ENCODE results near the gene NCAPD3. TPM values are rescaled to one million over a fixed set of nuclear protein-coding genes. Genes with fewer than 3 reads are reported as not detected.

NCAPD3 gene
- total RNA-seq, 1 experiment from 2014 or later, result 63.0 TPM

DNA sequence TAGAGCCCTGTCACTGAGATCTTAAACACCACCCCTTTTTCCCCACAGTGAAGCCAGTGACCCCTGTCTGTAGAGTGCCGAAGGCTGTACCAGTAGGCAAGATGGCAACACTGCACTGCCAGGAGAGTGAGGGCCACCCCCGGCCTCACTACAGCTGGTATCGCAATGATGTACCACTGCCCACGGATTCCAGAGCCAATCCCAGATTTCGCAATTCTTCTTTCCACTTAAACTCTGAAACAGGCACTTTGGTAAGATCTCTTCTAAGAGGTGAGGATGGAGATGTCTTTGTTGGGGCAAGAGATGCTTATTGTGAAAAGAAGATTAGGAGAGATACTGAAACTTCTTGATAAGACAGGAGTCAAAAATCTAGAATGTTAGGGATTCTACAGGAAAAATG lies 79.0 kb downstream of the NCAPD3 start:
- TF ChIP-seq, protein P1, sequence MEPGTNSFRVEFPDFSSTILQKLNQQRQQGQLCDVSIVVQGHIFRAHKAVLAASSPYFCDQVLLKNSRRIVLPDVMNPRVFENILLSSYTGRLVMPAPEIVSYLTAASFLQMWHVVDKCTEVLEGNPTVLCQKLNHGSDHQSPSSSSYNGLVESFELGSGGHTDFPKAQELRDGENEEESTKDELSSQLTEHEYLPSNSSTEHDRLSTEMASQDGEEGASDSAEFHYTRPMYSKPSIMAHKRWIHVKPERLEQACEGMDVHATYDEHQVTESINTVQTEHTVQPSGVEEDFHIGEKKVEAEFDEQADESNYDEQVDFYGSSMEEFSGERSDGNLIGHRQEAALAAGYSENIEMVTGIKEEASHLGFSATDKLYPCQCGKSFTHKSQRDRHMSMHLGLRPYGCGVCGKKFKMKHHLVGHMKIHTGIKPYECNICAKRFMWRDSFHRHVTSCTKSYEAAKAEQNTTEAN (CRISPR knock-in tag; IDR thresholded peaks at IDR 0.05), result no peak
- TF ChIP-seq, protein P2, sequence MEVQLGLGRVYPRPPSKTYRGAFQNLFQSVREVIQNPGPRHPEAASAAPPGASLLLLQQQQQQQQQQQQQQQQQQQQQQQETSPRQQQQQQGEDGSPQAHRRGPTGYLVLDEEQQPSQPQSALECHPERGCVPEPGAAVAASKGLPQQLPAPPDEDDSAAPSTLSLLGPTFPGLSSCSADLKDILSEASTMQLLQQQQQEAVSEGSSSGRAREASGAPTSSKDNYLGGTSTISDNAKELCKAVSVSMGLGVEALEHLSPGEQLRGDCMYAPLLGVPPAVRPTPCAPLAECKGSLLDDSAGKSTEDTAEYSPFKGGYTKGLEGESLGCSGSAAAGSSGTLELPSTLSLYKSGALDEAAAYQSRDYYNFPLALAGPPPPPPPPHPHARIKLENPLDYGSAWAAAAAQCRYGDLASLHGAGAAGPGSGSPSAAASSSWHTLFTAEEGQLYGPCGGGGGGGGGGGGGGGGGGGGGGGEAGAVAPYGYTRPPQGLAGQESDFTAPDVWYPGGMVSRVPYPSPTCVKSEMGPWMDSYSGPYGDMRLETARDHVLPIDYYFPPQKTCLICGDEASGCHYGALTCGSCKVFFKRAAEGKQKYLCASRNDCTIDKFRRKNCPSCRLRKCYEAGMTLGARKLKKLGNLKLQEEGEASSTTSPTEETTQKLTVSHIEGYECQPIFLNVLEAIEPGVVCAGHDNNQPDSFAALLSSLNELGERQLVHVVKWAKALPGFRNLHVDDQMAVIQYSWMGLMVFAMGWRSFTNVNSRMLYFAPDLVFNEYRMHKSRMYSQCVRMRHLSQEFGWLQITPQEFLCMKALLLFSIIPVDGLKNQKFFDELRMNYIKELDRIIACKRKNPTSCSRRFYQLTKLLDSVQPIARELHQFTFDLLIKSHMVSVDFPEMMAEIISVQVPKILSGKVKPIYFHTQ (CRISPR knock-in tag; IDR thresholded peaks at IDR 0.05), result no peak
- TF ChIP-seq, protein P3, sequence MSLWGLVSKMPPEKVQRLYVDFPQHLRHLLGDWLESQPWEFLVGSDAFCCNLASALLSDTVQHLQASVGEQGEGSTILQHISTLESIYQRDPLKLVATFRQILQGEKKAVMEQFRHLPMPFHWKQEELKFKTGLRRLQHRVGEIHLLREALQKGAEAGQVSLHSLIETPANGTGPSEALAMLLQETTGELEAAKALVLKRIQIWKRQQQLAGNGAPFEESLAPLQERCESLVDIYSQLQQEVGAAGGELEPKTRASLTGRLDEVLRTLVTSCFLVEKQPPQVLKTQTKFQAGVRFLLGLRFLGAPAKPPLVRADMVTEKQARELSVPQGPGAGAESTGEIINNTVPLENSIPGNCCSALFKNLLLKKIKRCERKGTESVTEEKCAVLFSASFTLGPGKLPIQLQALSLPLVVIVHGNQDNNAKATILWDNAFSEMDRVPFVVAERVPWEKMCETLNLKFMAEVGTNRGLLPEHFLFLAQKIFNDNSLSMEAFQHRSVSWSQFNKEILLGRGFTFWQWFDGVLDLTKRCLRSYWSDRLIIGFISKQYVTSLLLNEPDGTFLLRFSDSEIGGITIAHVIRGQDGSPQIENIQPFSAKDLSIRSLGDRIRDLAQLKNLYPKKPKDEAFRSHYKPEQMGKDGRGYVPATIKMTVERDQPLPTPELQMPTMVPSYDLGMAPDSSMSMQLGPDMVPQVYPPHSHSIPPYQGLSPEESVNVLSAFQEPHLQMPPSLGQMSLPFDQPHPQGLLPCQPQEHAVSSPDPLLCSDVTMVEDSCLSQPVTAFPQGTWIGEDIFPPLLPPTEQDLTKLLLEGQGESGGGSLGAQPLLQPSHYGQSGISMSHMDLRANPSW (CRISPR knock-in tag; conservative IDR thresholded peaks at IDR 0.05; ENCODE audit: low read depth), result no peak
- TF ChIP-seq OVOL2 (CRISPR knock-in tag; IDR thresholded peaks at IDR 0.05; ENCODE audit: borderline replicate concordance), result no peak
- no peak for TF ChIP-seq NR2C2 (CRISPR knock-in tag; IDR thresholded peaks at IDR 0.05)
- no peak for TF ChIP-seq CREB1 (CRISPR knock-in tag; IDR thresholded peaks at IDR 0.05)
- no peak for TF ChIP-seq JUN (CRISPR knock-in tag; IDR thresholded peaks at IDR 0.05)
- no peak for TF ChIP-seq SMAD3 (CRISPR knock-in tag; IDR thresholded peaks at IDR 0.05; ENCODE audit: borderline replicate concordance)
- TF ChIP-seq SOX15 (CRISPR knock-in tag; IDR thresholded peaks at IDR 0.05), result no peak
- TF ChIP-seq ZNF416 (CRISPR knock-in tag; IDR thresholded peaks at IDR 0.05), result no peak
- TF ChIP-seq, protein P4, sequence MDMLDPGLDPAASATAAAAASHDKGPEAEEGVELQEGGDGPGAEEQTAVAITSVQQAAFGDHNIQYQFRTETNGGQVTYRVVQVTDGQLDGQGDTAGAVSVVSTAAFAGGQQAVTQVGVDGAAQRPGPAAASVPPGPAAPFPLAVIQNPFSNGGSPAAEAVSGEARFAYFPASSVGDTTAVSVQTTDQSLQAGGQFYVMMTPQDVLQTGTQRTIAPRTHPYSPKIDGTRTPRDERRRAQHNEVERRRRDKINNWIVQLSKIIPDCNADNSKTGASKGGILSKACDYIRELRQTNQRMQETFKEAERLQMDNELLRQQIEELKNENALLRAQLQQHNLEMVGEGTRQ (CRISPR knock-in tag; IDR thresholded peaks at IDR 0.05), result no peak
- TF ChIP-seq ZNF423 (CRISPR knock-in tag; IDR thresholded peaks at IDR 0.05), result no peak
- TF ChIP-seq, protein P5, sequence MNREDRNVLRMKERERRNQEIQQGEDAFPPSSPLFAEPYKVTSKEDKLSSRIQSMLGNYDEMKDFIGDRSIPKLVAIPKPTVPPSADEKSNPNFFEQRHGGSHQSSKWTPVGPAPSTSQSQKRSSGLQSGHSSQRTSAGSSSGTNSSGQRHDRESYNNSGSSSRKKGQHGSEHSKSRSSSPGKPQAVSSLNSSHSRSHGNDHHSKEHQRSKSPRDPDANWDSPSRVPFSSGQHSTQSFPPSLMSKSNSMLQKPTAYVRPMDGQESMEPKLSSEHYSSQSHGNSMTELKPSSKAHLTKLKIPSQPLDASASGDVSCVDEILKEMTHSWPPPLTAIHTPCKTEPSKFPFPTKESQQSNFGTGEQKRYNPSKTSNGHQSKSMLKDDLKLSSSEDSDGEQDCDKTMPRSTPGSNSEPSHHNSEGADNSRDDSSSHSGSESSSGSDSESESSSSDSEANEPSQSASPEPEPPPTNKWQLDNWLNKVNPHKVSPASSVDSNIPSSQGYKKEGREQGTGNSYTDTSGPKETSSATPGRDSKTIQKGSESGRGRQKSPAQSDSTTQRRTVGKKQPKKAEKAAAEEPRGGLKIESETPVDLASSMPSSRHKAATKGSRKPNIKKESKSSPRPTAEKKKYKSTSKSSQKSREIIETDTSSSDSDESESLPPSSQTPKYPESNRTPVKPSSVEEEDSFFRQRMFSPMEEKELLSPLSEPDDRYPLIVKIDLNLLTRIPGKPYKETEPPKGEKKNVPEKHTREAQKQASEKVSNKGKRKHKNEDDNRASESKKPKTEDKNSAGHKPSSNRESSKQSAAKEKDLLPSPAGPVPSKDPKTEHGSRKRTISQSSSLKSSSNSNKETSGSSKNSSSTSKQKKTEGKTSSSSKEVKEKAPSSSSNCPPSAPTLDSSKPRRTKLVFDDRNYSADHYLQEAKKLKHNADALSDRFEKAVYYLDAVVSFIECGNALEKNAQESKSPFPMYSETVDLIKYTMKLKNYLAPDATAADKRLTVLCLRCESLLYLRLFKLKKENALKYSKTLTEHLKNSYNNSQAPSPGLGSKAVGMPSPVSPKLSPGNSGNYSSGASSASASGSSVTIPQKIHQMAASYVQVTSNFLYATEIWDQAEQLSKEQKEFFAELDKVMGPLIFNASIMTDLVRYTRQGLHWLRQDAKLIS (CRISPR knock-in tag; IDR thresholded peaks at IDR 0.05; ENCODE audit: borderline replicate concordance), result no peak
- TF ChIP-seq, protein P6, sequence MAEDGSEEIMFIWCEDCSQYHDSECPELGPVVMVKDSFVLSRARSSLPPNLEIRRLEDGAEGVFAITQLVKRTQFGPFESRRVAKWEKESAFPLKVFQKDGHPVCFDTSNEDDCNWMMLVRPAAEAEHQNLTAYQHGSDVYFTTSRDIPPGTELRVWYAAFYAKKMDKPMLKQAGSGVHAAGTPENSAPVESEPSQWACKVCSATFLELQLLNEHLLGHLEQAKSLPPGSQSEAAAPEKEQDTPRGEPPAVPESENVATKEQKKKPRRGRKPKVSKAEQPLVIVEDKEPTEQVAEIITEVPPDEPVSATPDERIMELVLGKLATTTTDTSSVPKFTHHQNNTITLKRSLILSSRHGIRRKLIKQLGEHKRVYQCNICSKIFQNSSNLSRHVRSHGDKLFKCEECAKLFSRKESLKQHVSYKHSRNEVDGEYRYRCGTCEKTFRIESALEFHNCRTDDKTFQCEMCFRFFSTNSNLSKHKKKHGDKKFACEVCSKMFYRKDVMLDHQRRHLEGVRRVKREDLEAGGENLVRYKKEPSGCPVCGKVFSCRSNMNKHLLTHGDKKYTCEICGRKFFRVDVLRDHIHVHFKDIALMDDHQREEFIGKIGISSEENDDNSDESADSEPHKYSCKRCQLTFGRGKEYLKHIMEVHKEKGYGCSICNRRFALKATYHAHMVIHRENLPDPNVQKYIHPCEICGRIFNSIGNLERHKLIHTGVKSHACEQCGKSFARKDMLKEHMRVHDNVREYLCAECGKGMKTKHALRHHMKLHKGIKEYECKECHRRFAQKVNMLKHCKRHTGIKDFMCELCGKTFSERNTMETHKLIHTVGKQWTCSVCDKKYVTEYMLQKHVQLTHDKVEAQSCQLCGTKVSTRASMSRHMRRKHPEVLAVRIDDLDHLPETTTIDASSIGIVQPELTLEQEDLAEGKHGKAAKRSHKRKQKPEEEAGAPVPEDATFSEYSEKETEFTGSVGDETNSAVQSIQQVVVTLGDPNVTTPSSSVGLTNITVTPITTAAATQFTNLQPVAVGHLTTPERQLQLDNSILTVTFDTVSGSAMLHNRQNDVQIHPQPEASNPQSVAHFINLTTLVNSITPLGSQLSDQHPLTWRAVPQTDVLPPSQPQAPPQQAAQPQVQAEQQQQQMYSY (CRISPR knock-in tag; IDR thresholded peaks at IDR 0.05), result no peak
- no peak for TF ChIP-seq ETV6 (CRISPR knock-in tag; IDR thresholded peaks at IDR 0.05)
- no peak for TF ChIP-seq GRHL2 (CRISPR knock-in tag; IDR thresholded peaks at IDR 0.05; ENCODE audit: insufficient replicate concordance, severe bottlenecking)
- no peak for TF ChIP-seq NFATC4 (CRISPR knock-in tag; IDR thresholded peaks at IDR 0.05)
- TF ChIP-seq ATF1 (CRISPR knock-in tag; IDR thresholded peaks at IDR 0.05), result no peak
- Mint-ChIP-seq H3K36me3 (peaks cover 84% of the 10 kb centered on the region), H3K4me1 (0 out of 2 replicates have a peak, but pooled peaks cover 3% of the 10 kb centered on the region), H3K4me3 (no peak overlapping the region), H3K9me3 (peaks cover 30% of the 10 kb centered on the region), H3K27ac (no peak overlapping the region), H3K27me3 (ENCODE audit: low read depth) (no peaks in the 10 kb centered on the region)
- DNase-seq (ENCODE audit: low spot score) (no peak), ATAC-seq (no peak)
- ChIA-PET CTCF (no interaction called here), POLR2A (no interaction called here)
